Rectal smooth muscle tissue (tissue), 1 donor: Measurements from ENCODE around the gene POMT2.

Experiments used
- H3K27ac ChIP-seq: one replicate; pipeline ENCODE4 v1.7.0; 2013; ENCODE audit warnings: low read depth, low read length, inconsistent platforms
- H3K27me3 ChIP-seq: one replicate; pipeline ENCODE4 v1.7.0; 2013; ENCODE audit warnings: low read length; ENCODE audit not compliant: control insufficient read depth, insufficient read depth
- H3K36me3 ChIP-seq: one replicate; pipeline ENCODE4 v1.7.0; 2013; ENCODE audit warnings: low read length; ENCODE audit not compliant: control insufficient read depth, insufficient read depth
- H3K4me1 ChIP-seq: one replicate; pipeline ENCODE4 v1.7.0; 2013; ENCODE audit warnings: low read length; ENCODE audit not compliant: control insufficient read depth, insufficient read depth
- H3K4me3 ChIP-seq: one replicate; pipeline ENCODE4 v1.7.0; 2013; ENCODE audit warnings: low read length
- H3K9ac ChIP-seq: one replicate; pipeline ENCODE4 v1.7.0; 2013; ENCODE audit warnings: low read length

Gene POMT2

GRCh38 chr14:77239412-77239811, 81.3 kb downstream of the POMT2 start:
- no peaks in the 10 kb centered on the region for H3K4me1 ChIP-seq
- H3K36me3 ChIP-seq, result no peaks in the 10 kb centered on the region
- H3K27ac ChIP-seq, result no peak overlapping the region
- H3K9ac ChIP-seq, result no peak overlapping the region
- H3K27me3 ChIP-seq, result no peaks in the 10 kb centered on the region
- H3K4me3 ChIP-seq, result no peak overlapping the region

GRCh38 chr14:77238996-77239395, 81.7 kb downstream of the POMT2 start:
- Histone ChIP-seq H3K27ac (no peak overlapping the region), H3K27me3 (no peaks in the 10 kb centered on the region), H3K36me3 (no peaks in the 10 kb centered on the region), H3K9ac (no peak overlapping the region), H3K4me3 (no peak overlapping the region), H3K4me1 (no peaks in the 10 kb centered on the region)

GRCh38 chr14:77238356-77238755, 82.3 kb downstream of the POMT2 start:
- no peak overlapping the region for H3K9ac ChIP-seq

GRCh38 chr14:77236814-77237213, 83.9 kb downstream of the POMT2 start:
- H3K27ac ChIP-seq, result no peak overlapping the region
- H3K36me3 ChIP-seq, result no peaks in the 10 kb centered on the region
- H3K9ac ChIP-seq, result no peak overlapping the region
- no peaks in the 10 kb centered on the region for H3K27me3 ChIP-seq
- H3K4me1 ChIP-seq, result no peaks in the 10 kb centered on the region
- H3K4me3 ChIP-seq, result no peak overlapping the region

More at GRCh38 chr14:77238356-77238755, 82.3 kb downstream of the POMT2 start:
- H3K36me3 ChIP-seq, result no peaks in the 10 kb centered on the region
- H3K4me1 ChIP-seq, result no peaks in the 10 kb centered on the region
- H3K4me3 ChIP-seq, result no peak overlapping the region
- no peaks in the 10 kb centered on the region for H3K27me3 ChIP-seq
- H3K27ac ChIP-seq, result no peak overlapping the region

- H3K27me3 ChIP-seq, result no peaks in the 10 kb centered on the region
- no peaks in the 10 kb centered on the region for H3K4me1 ChIP-seq
- H3K9ac ChIP-seq, result no peak overlapping the region
- H3K4me3 ChIP-seq, result no peak overlapping the region
- H3K27ac ChIP-seq, result no peak overlapping the region
- H3K36me3 ChIP-seq, result no peaks in the 10 kb centered on the region
These were observed 89.0 kb downstream of the POMT2 start for GRCh38 chr14:77231721-77232120.

GRCh38 chr14:77230914-77231313, 89.8 kb downstream of the POMT2 start:
- Histone ChIP-seq H3K27me3 (no peaks in the 10 kb centered on the region), H3K4me3 (no peak overlapping the region), H3K9ac (no peak overlapping the region), H3K4me1 (no peaks in the 10 kb centered on the region), H3K27ac (no peak overlapping the region), H3K36me3 (no peaks in the 10 kb centered on the region)

GRCh38 chr14:77228056-77228455, 92.6 kb downstream of the POMT2 start:
- no peak overlapping the region for H3K27ac ChIP-seq
- no peak overlapping the region for H3K9ac ChIP-seq
- H3K4me1 ChIP-seq, result no peaks in the 10 kb centered on the region
- no peak overlapping the region for H3K4me3 ChIP-seq
- no peaks in the 10 kb centered on the region for H3K27me3 ChIP-seq
- no peaks in the 10 kb centered on the region for H3K36me3 ChIP-seq

- H3K27ac ChIP-seq, result no peak overlapping the region
- no peaks in the 10 kb centered on the region for H3K4me1 ChIP-seq
- H3K27me3 ChIP-seq, result no peaks in the 10 kb centered on the region
- H3K4me3 ChIP-seq, result no peak overlapping the region
- no peaks in the 10 kb centered on the region for H3K36me3 ChIP-seq
- no peak overlapping the region for H3K9ac ChIP-seq
These were observed 94.7 kb downstream of the POMT2 start for GRCh38 chr14:77225892-77226557.

- Histone ChIP-seq H3K27ac (no peak overlapping the region), H3K36me3 (no peaks in the 10 kb centered on the region), H3K9ac (no peak overlapping the region), H3K27me3 (no peaks in the 10 kb centered on the region), H3K4me1 (no peaks in the 10 kb centered on the region), H3K4me3 (no peak overlapping the region)
These were observed 95.4 kb downstream of the POMT2 start for GRCh38 chr14:77225254-77225653.
